ENCODE results near the gene COL4A6.
"Not testable (repeated sequence)": the region's sequence is repeated elsewhere in the genome, so short reads cannot be mapped to it uniquely, and the experiment has no call there.

COL4A6 gene

GRCh38 chrX:108399418-108400165, 38.6 kb downstream of the COL4A6 start:
- DNase-seq = no peak

GRCh38 chrX:108397627-108398391, 40.4 kb downstream of the COL4A6 start:
- no peak for DNase-seq

GRCh38 chrX:108396986-108397385, 41.2 kb downstream of the COL4A6 start:
- no peak for DNase-seq

GRCh38 chrX:108396188-108396891, 41.9 kb downstream of the COL4A6 start:
- DNase-seq = no peak

GRCh38 chrX:108390976-108391717, 47.1 kb downstream of the COL4A6 start:
- DNase-seq = not testable (repeated sequence)

GRCh38 chrX:108384783-108385182, 53.4 kb downstream of the COL4A6 start:
- DNase-seq = no peak

- no peak for DNase-seq
Observed at GRCh38 chrX:108380222-108380621, 58.0 kb downstream of the COL4A6 start.

- not testable (repeated sequence) for DNase-seq
Observed at GRCh38 chrX:108376821-108377220, 61.4 kb downstream of the COL4A6 start.

- not testable (repeated sequence) for DNase-seq
Observed at GRCh38 chrX:108375591-108375990, 62.6 kb downstream of the COL4A6 start.

- DNase-seq = no peak
Observed at GRCh38 chrX:108366644-108367406, 71.4 kb downstream of the COL4A6 start.

- DNase-seq = no peak
Observed at GRCh38 chrX:108362026-108362425, 76.2 kb downstream of the COL4A6 start.

GRCh38 chrX:108361316-108361715, 76.9 kb downstream of the COL4A6 start:
- DNase-seq = no peak

- no peak for DNase-seq
Observed at GRCh38 chrX:108359806-108360602, 78.2 kb downstream of the COL4A6 start.

- DNase-seq = no peak
Observed at GRCh38 chrX:108353452-108353851, 84.8 kb downstream of the COL4A6 start.

GRCh38 chrX:108349210-108349609, 89.0 kb downstream of the COL4A6 start:
- no peak for DNase-seq

- no peak for DNase-seq
Observed at GRCh38 chrX:108348525-108348924, 89.7 kb downstream of the COL4A6 start.

- no peak for DNase-seq
Observed at GRCh38 chrX:108347800-108348199, 90.4 kb downstream of the COL4A6 start.

- DNase-seq = no peak
Observed at GRCh38 chrX:108344216-108344615, 94.0 kb downstream of the COL4A6 start.

- DNase-seq = no peak
Observed at GRCh38 chrX:108341947-108342346, 96.3 kb downstream of the COL4A6 start.

- DNase-seq = no peak
Observed at GRCh38 chrX:108332281-108332680, 105.9 kb downstream of the COL4A6 start.
